HG02840 (cell line): ENCODE results near the gene UBAP2.
"Not testable (repeated sequence)": the region's sequence is repeated elsewhere in the genome, so short reads cannot be mapped to it uniquely, and the experiment has no call there.

Experiments
- ATAC-seq: cut with Tn5 transposase; IDR thresholded peaks from one replicate; pipeline ENCODE4 v1.9.1; 2021; ENCODE audit warnings: mild to moderate bottlenecking, moderate library complexity, moderate number of reproducible peaks; ENCODE audit not compliant: unreplicated experiment, low FRiP score

Gene UBAP2

GRCh38 chr9:34047864-34048726, 592 bp downstream of the UBAP2 start:
- ATAC-seq, result peak; percentile 27

- ATAC-seq, result no peak
Measured at GRCh38 chr9:34046784-34047379, 1.8 kb downstream of the UBAP2 start.

- no peak for ATAC-seq
Measured at GRCh38 chr9:34045903-34046302, 2.8 kb downstream of the UBAP2 start.

GRCh38 chr9:34042074-34042473, 6.6 kb downstream of the UBAP2 start:
- ATAC-seq, result not testable (repeated sequence)

DNA sequence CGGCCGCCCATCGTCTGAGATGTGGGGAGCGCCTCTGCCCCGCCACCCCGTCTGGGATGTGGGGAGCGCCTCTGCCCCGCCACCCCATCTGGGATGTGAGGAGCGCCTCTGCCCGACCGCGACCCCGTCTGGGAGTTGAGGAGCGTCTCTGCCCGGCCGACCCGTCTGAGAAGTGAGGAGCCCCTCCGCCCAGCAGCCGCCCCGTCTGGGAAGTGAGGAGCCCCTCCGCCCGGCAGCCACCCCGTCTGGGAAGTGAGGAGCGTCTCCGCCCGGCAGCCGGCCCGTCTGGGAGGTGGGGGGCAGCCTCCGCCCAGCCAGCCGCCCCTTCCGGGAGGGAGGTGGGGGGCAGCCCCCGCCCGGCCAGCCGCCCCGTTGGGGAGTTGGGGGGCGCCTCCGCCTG, 9.8 kb downstream of the UBAP2 start:
- ATAC-seq, result not testable (repeated sequence)

- ATAC-seq, result no peak
Measured at GRCh38 chr9:34037626-34038025, 11.1 kb downstream of the UBAP2 start.

DNA sequence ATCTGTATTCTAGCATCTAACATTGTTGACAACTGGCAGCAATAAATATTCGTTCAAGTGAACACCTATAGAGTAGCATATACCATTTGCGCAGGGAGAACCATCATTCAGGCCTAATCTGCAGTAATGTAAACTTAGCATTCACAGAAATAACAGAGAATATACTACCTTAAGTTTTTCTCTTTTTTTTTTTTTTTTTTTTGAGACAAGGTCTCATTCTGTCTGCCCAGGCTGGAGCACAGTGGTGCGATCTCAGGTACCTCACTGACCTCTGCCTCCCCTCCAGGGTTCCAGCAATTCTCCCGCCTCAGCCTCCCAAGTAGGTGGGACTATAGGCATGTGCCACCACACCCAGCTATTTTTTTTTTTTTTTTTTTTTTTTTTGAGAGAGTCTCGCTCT, 12.1 kb downstream of the UBAP2 start:
- ATAC-seq, result no peak

GRCh38 chr9:34035656-34036055, 13.0 kb downstream of the UBAP2 start:
- ATAC-seq, result no peak

- no peak for ATAC-seq
Measured at GRCh38 chr9:34034698-34035065, 14.0 kb downstream of the UBAP2 start.

DNA sequence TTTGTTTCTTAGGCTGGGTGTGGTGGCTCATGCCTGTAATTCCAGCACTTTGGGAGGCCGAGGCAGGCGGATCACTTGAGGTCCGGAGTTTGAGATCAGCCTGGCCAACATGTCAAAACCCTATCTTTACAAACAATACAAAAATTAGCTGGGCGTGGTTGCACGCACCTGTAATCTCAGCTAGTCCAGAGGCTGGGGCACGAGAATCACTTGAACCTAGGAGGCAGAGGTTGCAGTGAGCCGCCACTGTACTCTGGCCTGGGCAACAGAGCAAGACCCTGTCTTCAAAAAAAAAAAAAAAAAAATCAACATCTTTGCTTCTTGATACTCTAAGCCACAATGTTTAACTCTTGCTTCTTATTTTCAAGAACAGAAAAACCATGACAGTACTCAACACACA, 16.1 kb downstream of the UBAP2 start:
- ATAC-seq, result no peak

- no peak for ATAC-seq
Measured at GRCh38 chr9:34027845-34028574, 20.7 kb downstream of the UBAP2 start.

GRCh38 chr9:34025811-34026210, 22.9 kb downstream of the UBAP2 start:
- ATAC-seq, result no peak

- no peak for ATAC-seq
Measured at GRCh38 chr9:34025062-34025461, 23.6 kb downstream of the UBAP2 start.

- ATAC-seq, result not testable (repeated sequence)
Measured at GRCh38 chr9:34024476-34024875, 24.2 kb downstream of the UBAP2 start.

- ATAC-seq, result no peak
Measured at GRCh38 chr9:34016149-34016548, 32.5 kb downstream of the UBAP2 start.

- ATAC-seq, result no peak
Measured at GRCh38 chr9:34010979-34011378, 37.7 kb downstream of the UBAP2 start.

DNA sequence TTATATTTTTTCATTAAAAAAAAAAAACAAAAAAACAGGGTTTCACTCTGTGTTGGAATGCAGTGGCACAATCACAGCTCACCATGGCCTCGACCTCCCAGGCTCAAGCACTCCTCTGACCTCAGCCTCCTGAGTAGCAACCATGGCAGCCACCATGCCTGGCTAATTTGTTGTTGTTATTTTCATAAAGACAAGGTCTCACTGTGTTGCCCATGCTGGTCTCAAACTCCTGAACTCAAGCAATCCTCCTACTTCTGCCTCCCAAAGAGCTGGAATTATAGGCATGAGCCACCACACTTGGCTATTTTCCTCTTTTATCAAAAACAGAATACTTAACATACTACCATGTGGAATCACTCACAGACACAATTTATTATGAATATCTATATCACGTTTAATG, 46.7 kb downstream of the UBAP2 start:
- ATAC-seq, result no peak

- no peak for ATAC-seq
Measured at GRCh38 chr9:34001298-34001697, 47.4 kb downstream of the UBAP2 start.

- ATAC-seq, result no peak
Measured at GRCh38 chr9:33995449-33995848, 53.2 kb downstream of the UBAP2 start.

DNA sequence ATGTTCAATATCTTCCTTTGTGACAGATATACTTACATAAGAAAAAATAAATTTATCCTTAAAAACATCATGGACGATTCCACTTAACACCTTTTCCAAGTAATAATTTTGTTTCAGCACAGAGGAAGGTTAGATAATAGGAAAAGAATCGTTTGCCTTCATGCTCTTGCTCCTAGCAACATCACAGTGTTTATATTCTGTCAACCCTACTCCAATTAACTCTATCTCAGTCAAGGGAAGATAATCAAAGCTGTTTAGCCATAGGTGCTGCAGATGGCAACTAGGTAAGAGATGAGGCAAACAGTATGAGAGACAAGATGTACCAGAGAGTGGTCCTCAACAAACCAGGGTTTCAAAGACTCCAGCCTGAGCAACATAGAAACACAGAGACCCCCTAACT, 55.6 kb downstream of the UBAP2 start:
- no peak for ATAC-seq

GRCh38 chr9:33992632-33993031, 56.1 kb downstream of the UBAP2 start:
- no peak for ATAC-seq
